ENCODE measurements around the gene KCMF1.

GRCh38 chr2:85016446-85016845 is 45.5 kb downstream of the KCMF1 start:
- no peak for TF ChIP-seq POLR2A (IDR thresholded peaks at IDR 0.05)
- TF ChIP-seq CTCF (IDR thresholded peaks at IDR 0.05) = no peak
